Measurements from ENCODE around the gene METTL22. TPM values are rescaled to one million over a fixed set of nuclear protein-coding genes. Genes with fewer than 3 reads are reported as not detected.

METTL22 gene
- total and polyA plus RNA-seq, 12 donors, result 8.4 to 67.1 (median 25.3) TPM

- intact Hi-C loops (cut with DNase I), result no loop called here
- Histone ChIP-seq H3K9me3 (replicated peaks in 1 of 3) (no peaks in the 10 kb centered on the region), H3K4me3 (no peak overlapping the region), H3K36me3 (replicated peaks in 1 of 2) (no peaks in the 10 kb centered on the region), H3K27me3 (peaks cover 18% of the 10 kb centered on the region), H3K27ac (no peak overlapping the region), H3K4me1 (replicated peaks in 1 of 2) (peaks cover 4 to 6% of the 10 kb centered on the region in 2 donors)
- DNase-seq, result peak in 1 of 7 donors; percentile 25
- WGBS, 4 donors, result 40 to 52% (median 47%) methylated on average over 5 to 9 of the region's 9 CpGs
- no peak for TF ChIP-seq CTCF (IDR thresholded peaks at IDR 0.05)
- TF ChIP-seq POLR2A (IDR thresholded peaks at IDR 0.05), result no peak
These were observed 27.3 kb upstream of the METTL22 start for GRCh38 chr16:8594149-8594666.

GRCh38 chr16:8595783-8596182 lies 25.7 kb upstream of the METTL22 start:
- Histone ChIP-seq H3K4me1 (replicated peaks in 1 of 2) (no peaks in the 10 kb centered on the region), H3K27me3 (peaks cover 3% of the 10 kb centered on the region), H3K27ac (no peak overlapping the region), H3K36me3 (replicated peaks in 1 of 2) (no peaks in the 10 kb centered on the region), H3K4me3 (no peak overlapping the region), H3K9me3 (replicated peaks in 1 of 3) (no peaks in the 10 kb centered on the region)
- 86 to 95% (median 91%) methylated on average over 5 of the region's 5 CpGs for WGBS, 4 donors
- no peak for TF ChIP-seq POLR2A (IDR thresholded peaks at IDR 0.05)
- TF ChIP-seq CTCF (IDR thresholded peaks at IDR 0.05), result no peak
- intact Hi-C loops (cut with DNase I), result no loop called here
- DNase-seq, result no peak

GRCh38 chr16:8596581-8596980 lies 24.9 kb upstream of the METTL22 start:
- H3K4me3 ChIP-seq, result no peak overlapping the region
- DNase-seq, result no peak
- intact Hi-C loops (cut with DNase I), result no loop called here
- no peaks in the 10 kb centered on the region for H3K36me3 ChIP-seq (replicated peaks in 1 of 2)
- H3K27me3 ChIP-seq, result peaks cover 3% of the 10 kb centered on the region
- H3K9me3 ChIP-seq (replicated peaks in 1 of 3), result no peaks in the 10 kb centered on the region
- TF ChIP-seq POLR2A (IDR thresholded peaks at IDR 0.05) (no peak), CTCF (IDR thresholded peaks at IDR 0.05) (no peak)
- H3K4me1 ChIP-seq (replicated peaks in 1 of 2), result no peaks in the 10 kb centered on the region
- 86 to 100% (median 91%) methylated on average over 1 of the region's 1 CpG for WGBS, 4 donors
- H3K27ac ChIP-seq, result no peak overlapping the region

- no peak overlapping the region for H3K4me3 ChIP-seq
- no peak for TF ChIP-seq POLR2A (IDR thresholded peaks at IDR 0.05)
- TF ChIP-seq CTCF (IDR thresholded peaks at IDR 0.05), result no peak
- no peaks in the 10 kb centered on the region for H3K9me3 ChIP-seq (replicated peaks in 1 of 3)
- intact Hi-C loops (cut with DNase I), result no loop called here
- H3K36me3 ChIP-seq (replicated peaks in 1 of 2), result no peaks in the 10 kb centered on the region
- H3K27me3 ChIP-seq, result no peaks in the 10 kb centered on the region
- WGBS, 4 donors, result 53 to 62% (median 56%) methylated on average over 6 to 11 of the region's 11 CpGs
- DNase-seq, result no peak
- H3K4me1 ChIP-seq (replicated peaks in 1 of 2), result no peaks in the 10 kb centered on the region
- H3K27ac ChIP-seq, result no peak overlapping the region
These were observed 21.2 kb upstream of the METTL22 start for GRCh38 chr16:8600144-8600775.

Data from adrenal gland (tissue), 12 donors.